NCI-H146 treated with DMSO at 0.1 percent for 48 hours (cell line): Measurements from ENCODE around the gene SLX1A.
"Not testable (repeated sequence)": the region's sequence is repeated elsewhere in the genome, so short reads cannot be mapped to it uniquely, and the experiment has no call there.

ENCODE experiments used
- DNase-seq: peaks from one replicate; lab custom pipeline; 2025; ENCODE audit not compliant: unreplicated experiment; lab: John Stamatoyannopoulos, UW

SLX1A gene

GRCh38 chr16:30217082-30217481 lies 23.4 kb downstream of the SLX1A start:
- DNase-seq: not testable (repeated sequence)
